H1 (cell line): ENCODE measurements around the gene MTX3. TPM values are rescaled to one million over a fixed set of nuclear protein-coding genes. Genes with fewer than 3 reads are reported as not detected.

Experiments used
- SIN3A ChIP-seq, 2 experiments: IDR thresholded peaks in 1 of 2; conservative IDR thresholded peaks in 1 of 2; 2 replicates each; pipeline ENCODE4 v1.6.1; 2011 to 2012; ENCODE audit warnings: low read length in 2 of 2, improper control_type of control experiment in 1 of 2, low read depth in 1 of 2, mild to moderate bottlenecking in 1 of 2
- ZNF274 ChIP-seq: IDR thresholded peaks from 2 replicates; pipeline ENCODE4 v1.7.0; 2012; ENCODE audit warnings: low read length, borderline replicate concordance; ENCODE audit errors: extremely low read depth
- polyA plus RNA-seq, 7 experiments: library from polyadenylated mRNA; depleted of rRNA in 3 of 7; stranded (reverse) in 5 of 7; unstranded in 2 of 7; fragments of >200 nt in 5 of 7; fragments of 200-250 nt in 2 of 7; gene quantifications; 1 replicate in 5 of 7; 2 replicates in 1 of 7; 4 replicates in 1 of 7; pipeline versions ENCODE4 v1.2.1 to v1.2.3, GENCODE V29; 2011 to 2013; ENCODE audit warnings: missing spikeins in 2 of 7, mixed read lengths in 2 of 7
- total RNA-seq: library from RNA; stranded (reverse); fragmentation: NEBNext Ultra II Directional; extraction: Animal tissue kit (Norgen Biotek cat#: 25700); gene quantifications from 2 replicates; pipeline ENCODE4 v1.2.1, GENCODE V29; 2021

The MTX3 gene
- total and polyA plus RNA-seq, 2 of the 8 experiments (the other 6 are each of a cell fraction or from before 2014, with no cell fraction given) = 9.4 to 28.8 TPM

GRCh38 chr5:79959407-79959806 lies 31.7 kb downstream of the MTX3 start (continued):
- no peak for TF ChIP-seq ZNF274
- no peak for TF ChIP-seq SIN3A (conservative IDR thresholded peaks at IDR 0.05 in 1 of 2, IDR thresholded peaks at IDR 0.05 in 1 of 2; ENCODE audit: low read depth in 1 of 2, low read length in 2 of 2)
